Activated CD4-positive, alpha-beta T cell treated with anti-CD3 and anti-CD28 coated beads for 1 hour (primary cell): ENCODE results near the gene UNC79.

Experiments
- DNase-seq: peaks from one replicate; pipeline ENCODE4 v3.0.0-alpha.2; 2020

UNC79 gene

GRCh38 chr14:93712838-93713724 is 282.3 kb downstream of the UNC79 start:
- DNase-seq = no peak

GRCh38 chr14:93713726-93714405 is 283.1 kb downstream of the UNC79 start:
- no peak for DNase-seq

- no peak for DNase-seq
These were observed 283.9 kb downstream of the UNC79 start for GRCh38 chr14:93714605-93715004.

- no peak for DNase-seq
These were observed 284.7 kb downstream of the UNC79 start for GRCh38 chr14:93715279-93715927.

- DNase-seq = no peak
These were observed 285.4 kb downstream of the UNC79 start for GRCh38 chr14:93716002-93716745.

GRCh38 chr14:93716746-93717667 is 286.3 kb downstream of the UNC79 start:
- DNase-seq = no peak

GRCh38 chr14:93717668-93718320 is 287.1 kb downstream of the UNC79 start:
- DNase-seq = no peak

GRCh38 chr14:93719256-93719655 is 288.5 kb downstream of the UNC79 start:
- DNase-seq = no peak

- DNase-seq = no peak
These were observed 289.5 kb downstream of the UNC79 start for GRCh38 chr14:93720076-93720815.

- DNase-seq = no peak
These were observed 290.3 kb downstream of the UNC79 start for GRCh38 chr14:93720981-93721483.

- no peak for DNase-seq
These were observed 292.3 kb downstream of the UNC79 start for GRCh38 chr14:93723001-93723400.

- DNase-seq = no peak
These were observed 294.4 kb downstream of the UNC79 start for GRCh38 chr14:93725002-93725582.

GRCh38 chr14:93725993-93726392 is 295.3 kb downstream of the UNC79 start:
- no peak for DNase-seq

GRCh38 chr14:93727039-93727740 is 296.5 kb downstream of the UNC79 start:
- DNase-seq = no peak

- no peak for DNase-seq
These were observed 297.3 kb downstream of the UNC79 start for GRCh38 chr14:93727917-93728650.

GRCh38 chr14:93728651-93729016 is 297.9 kb downstream of the UNC79 start:
- no peak for DNase-seq

- DNase-seq = no peak
These were observed 299.3 kb downstream of the UNC79 start for GRCh38 chr14:93729993-93730392.

- no peak for DNase-seq
These were observed 301.0 kb downstream of the UNC79 start for GRCh38 chr14:93731753-93732152.

- no peak for DNase-seq
These were observed 301.8 kb downstream of the UNC79 start for GRCh38 chr14:93732524-93732923.
